Measurements from ENCODE around the gene PCLO. TPM values are rescaled to one million over a fixed set of nuclear protein-coding genes. Genes with fewer than 3 reads are reported as not detected.
A peak's percentile ranks its signal among the peaks of the same experiment; 100 is the strongest.
"Not testable (repeated sequence)": the region's sequence is repeated elsewhere in the genome, so short reads cannot be mapped to it uniquely, and the experiment has no call there.

Gene PCLO
- total RNA-seq, 4 donors from 2014 or later, result 6.6 to 70.7 (median 33.9) TPM

DNA sequence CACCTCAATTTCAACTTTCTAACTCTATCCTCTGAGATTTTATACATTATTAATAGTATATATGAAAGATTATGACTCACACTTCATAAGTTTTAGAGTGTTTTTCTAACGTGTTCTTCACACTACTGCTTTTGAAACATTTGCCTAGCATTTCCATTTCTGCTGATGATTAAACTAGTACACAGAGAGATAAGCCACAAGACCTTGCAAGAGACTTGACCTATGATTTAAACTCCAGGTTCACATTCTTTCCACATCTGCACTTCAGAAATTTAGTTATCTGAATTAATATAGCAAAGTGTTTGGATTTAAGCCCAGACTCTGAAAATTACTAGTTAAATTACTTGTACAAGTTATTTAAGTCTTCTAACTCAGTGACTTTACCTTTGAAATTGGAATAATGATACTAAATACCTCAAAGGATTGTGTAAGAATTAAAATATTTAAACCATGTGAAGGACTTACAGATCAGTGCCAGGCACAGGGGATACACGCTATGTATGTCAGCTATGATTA is 66.6 kb downstream of the PCLO start:
- no peak for DNase-seq
- H3K4me1 ChIP-seq, result no peaks in the 10 kb centered on the region
- no peaks in the 10 kb centered on the region for H3K36me3 ChIP-seq
- TF ChIP-seq POLR2A (IDR thresholded peaks at IDR 0.05) (no peak), CTCF (IDR thresholded peaks at IDR 0.05) (no peak)
- no peak overlapping the region for H3K27ac ChIP-seq
- H3K9me3 ChIP-seq, result no peaks in the 10 kb centered on the region
- H3K27me3 ChIP-seq, result no peaks in the 10 kb centered on the region
- H3K4me3 ChIP-seq, result no peak overlapping the region

- no peaks in the 10 kb centered on the region for H3K9me3 ChIP-seq
- no peaks in the 10 kb centered on the region for H3K27me3 ChIP-seq
- H3K4me1 ChIP-seq, result no peaks in the 10 kb centered on the region
- H3K4me3 ChIP-seq, result no peak overlapping the region
- no peak for TF ChIP-seq CTCF (IDR thresholded peaks at IDR 0.05)
- TF ChIP-seq POLR2A (IDR thresholded peaks at IDR 0.05), result no peak
- no peaks in the 10 kb centered on the region for H3K36me3 ChIP-seq
- no peak overlapping the region for H3K27ac ChIP-seq
- no peak for DNase-seq
These were observed 77.4 kb downstream of the PCLO start for GRCh38 chr7:83085299-83085698.

DNA sequence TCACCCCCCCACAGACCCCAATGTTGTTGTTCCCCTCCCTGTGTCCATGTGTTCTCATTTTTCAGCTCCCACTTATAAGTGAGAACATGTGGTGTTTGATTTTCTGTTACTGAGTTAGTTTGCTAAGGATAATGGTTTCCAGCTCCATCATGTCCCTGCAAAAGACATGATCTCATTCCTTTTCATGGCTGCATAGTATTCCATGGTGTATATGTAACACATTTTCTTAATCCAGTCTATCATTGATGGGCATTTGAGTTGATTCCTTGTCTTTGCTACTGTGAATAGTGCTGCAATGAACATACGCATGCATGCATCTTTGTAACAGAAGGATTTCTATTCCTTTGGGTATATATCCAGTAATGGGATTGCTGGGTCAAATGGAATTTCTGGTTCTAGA is 82.8 kb downstream of the PCLO start:
- not testable (repeated sequence) for H3K27me3 ChIP-seq, DNase-seq, H3K4me1 ChIP-seq, H3K9me3 ChIP-seq, H3K27ac ChIP-seq, H3K36me3 ChIP-seq, H3K4me3 ChIP-seq

- no peaks in the 10 kb centered on the region for H3K27me3 ChIP-seq
- no peak for TF ChIP-seq POLR2A (IDR thresholded peaks at IDR 0.05)
- no peak for TF ChIP-seq CTCF (IDR thresholded peaks at IDR 0.05)
- H3K9me3 ChIP-seq, result no peaks in the 10 kb centered on the region
- DNase-seq, result no peak
- no peaks in the 10 kb centered on the region for H3K36me3 ChIP-seq
- H3K4me1 ChIP-seq, result no peaks in the 10 kb centered on the region
- no peak overlapping the region for H3K27ac ChIP-seq
- H3K4me3 ChIP-seq, result no peak overlapping the region
These were observed 85.4 kb downstream of the PCLO start for GRCh38 chr7:83077328-83077727.

DNA sequence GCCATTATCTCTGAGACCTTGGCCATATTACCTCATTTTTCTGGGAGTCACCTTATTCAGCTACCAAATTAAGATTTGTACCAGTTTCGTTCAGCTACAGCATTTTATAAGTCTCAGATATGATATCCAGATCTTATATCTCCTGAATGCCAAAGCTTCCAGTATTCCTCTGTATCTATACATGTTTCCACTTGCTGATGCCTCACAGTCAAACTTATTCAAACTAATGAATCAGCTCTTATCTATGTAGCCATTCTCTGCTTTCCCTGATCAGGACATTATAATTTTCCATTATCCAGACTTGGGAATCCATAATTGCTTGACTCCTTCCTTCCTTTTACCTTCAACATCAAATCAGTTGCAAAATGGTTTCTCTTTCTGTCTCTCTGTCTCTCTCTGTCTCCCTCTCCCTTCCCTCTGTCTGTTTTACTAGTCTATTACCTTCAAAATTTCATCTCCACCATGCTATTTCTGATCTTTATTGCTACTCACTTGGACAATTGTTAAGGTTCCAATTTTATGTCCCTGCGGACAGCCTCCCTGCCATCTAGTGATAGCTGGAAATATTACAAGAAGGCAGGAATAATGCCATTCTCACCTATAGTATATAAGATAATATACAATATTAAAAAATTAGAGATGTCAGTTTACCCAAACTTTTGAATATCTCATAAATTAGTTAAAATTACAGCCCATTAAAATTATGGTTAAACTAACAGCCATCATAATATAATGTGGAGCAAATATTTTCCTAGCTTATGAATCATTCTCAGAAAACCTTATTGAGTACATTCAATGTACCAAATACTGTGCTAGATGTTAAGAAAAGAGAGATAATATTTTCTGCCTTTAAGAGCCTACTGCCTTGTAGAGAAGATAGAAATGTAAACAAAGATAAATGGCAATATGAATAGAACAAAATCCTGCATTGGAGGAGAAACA is 89.8 kb downstream of the PCLO start:
- DNase-seq, result no peak
- Histone ChIP-seq H3K27me3 (no peaks in the 10 kb centered on the region), H3K9me3 (no peaks in the 10 kb centered on the region), H3K36me3 (no peaks in the 10 kb centered on the region), H3K4me3 (no peak overlapping the region), H3K4me1 (no peaks in the 10 kb centered on the region), H3K27ac (no peak overlapping the region)
- TF ChIP-seq CTCF (IDR thresholded peaks at IDR 0.05) (peak in 3 of 6 experiments; percentile 22 to 39 (median 28)), POLR2A (IDR thresholded peaks at IDR 0.05) (no peak)

DNA sequence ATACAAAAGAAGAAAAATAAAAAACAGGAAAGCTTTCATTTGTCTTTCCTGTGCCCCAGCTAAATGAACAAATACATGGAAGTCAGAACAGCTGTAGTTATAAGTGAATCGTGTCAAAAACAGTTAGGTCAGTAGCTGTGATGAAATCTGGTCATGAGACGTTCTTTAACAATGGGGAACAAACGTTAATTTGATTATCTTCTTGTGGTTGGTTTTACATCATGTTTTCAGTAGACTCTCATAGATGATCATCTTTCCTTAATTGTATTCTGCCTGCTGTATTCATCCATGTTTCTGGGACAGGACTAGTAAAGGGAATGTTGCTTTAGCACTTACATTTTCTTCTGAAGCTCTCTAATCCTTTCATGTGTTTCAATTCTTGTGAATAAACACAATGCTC is 97.0 kb downstream of the PCLO start:
- Histone ChIP-seq H3K36me3 (no peaks in the 10 kb centered on the region), H3K27me3 (no peaks in the 10 kb centered on the region), H3K27ac (no peak overlapping the region), H3K9me3 (no peaks in the 10 kb centered on the region), H3K4me3 (no peak overlapping the region), H3K4me1 (no peaks in the 10 kb centered on the region)
- DNase-seq, result no peak
- TF ChIP-seq POLR2A (IDR thresholded peaks at IDR 0.05) (no peak), CTCF (IDR thresholded peaks at IDR 0.05) (no peak)
